Esophagus muscularis mucosa (tissue), 4 donors: ENCODE data around the gene CCR6.
A peak's percentile ranks its signal among the peaks of the same experiment; 100 is the strongest.
"Not testable (repeated sequence)": the region's sequence is repeated elsewhere in the genome, so short reads cannot be mapped to it uniquely, and the experiment has no call there.

Experiments
- CTCF ChIP-seq, 3 experiments: fragments of 200-600 bp in 2 of 3; fragments of 450-650 bp in 1 of 3; sonication (generic) in 2 of 3; IDR thresholded peaks; one replicate each; pipeline ENCODE4 v1.5.1; 2017 to 2019; ENCODE audit warnings: antibody characterized with exemption in 3 of 3, mild to moderate bottlenecking in 2 of 3, moderate library complexity in 1 of 3
- EP300 ChIP-seq: sonication (generic); formaldehyde crosslinking; IDR thresholded peaks from one replicate; pipeline ENCODE4 v1.6.1; 2017; ENCODE audit warnings: antibody characterized with exemption
- POLR2A ChIP-seq: fragments of 450-650 bp; IDR thresholded peaks from one replicate; pipeline ENCODE4 v1.6.1; 2017; ENCODE audit warnings: antibody characterized with exemption, moderate library complexity, mild to moderate bottlenecking, low read depth

- TF ChIP-seq CTCF (IDR thresholded peaks at IDR 0.05), result peak in 1 of 3 experiments; percentile 41
- TF ChIP-seq EP300, POLR2A: not testable (repeated sequence)
Observed at GRCh38 chr6:167182913-167183314, 60.0 kb downstream of the CCR6 start.
